UCSD-AML1 (cell line): Measurements from ENCODE around the gene CAMK1.

ENCODE experiments used
- DNase-seq: peaks from one replicate; lab custom pipeline; 2025; ENCODE audit not compliant: unreplicated experiment; lab: John Stamatoyannopoulos, UW

The CAMK1 gene

DNA sequence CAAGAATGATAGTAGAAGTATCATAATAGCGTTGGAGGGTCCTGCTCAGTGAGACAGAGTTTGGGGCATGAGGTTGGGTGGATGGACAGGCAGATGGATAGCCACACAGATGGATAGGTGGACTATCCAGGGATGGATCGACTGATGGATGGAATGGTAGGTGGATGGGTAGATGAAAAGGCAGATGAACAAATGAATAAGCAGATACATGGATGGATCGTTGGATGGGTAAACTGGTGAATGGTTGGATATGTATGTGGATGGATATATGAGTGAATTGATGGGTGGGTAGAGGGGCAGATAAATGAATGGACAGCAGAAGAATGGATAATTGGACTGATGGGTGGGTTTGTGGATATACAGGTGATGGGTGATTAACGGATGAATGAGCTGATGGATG lies 56.6 kb downstream of the CAMK1 start:
- DNase-seq = no peak

GRCh38 chr3:9712415-9712814 lies 57.3 kb downstream of the CAMK1 start:
- DNase-seq = no peak

DNA sequence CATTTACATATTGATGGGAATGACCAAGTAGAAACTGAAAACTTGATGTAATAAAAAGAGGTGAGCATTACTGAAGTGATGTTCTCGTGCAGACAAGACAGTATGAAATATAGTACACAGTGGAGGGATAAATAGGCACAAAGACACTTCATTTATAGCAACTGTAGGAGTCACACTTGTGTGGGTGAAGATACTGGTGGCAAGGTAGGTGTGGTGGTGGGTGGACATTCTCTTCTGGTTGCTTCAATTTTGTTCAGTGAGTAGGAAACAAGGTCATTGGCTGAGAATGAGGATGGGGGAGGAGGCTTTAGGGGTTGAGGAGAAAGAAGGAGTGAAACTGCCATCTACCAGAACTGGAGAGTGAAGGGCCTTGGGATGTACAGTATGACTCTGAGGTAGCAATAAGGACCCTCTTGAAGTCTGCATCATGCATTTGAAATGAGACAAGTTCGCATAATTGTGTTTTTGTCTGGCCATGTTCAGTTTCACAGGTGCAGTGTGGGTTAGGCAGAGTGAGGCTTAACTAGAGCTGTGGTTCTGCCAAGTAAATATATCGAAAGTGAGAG lies 59.5 kb downstream of the CAMK1 start:
- DNase-seq = no peak
